Psoas muscle (tissue), 8 donors: ENCODE measurements around the gene ASTN2. TPM values are rescaled to one million over a fixed set of nuclear protein-coding genes. Genes with fewer than 3 reads are reported as not detected.
A peak's percentile ranks its signal among the peaks of the same experiment; 100 is the strongest.

Source experiments
- ATAC-seq, 4 donors: fragments of 200-7000 bp; cut with Tn5 transposase; one replicate each; pipeline ENCODE4 v1.9.1; 2020; ENCODE audit warnings: moderate library complexity in 3 of 4, mild to moderate bottlenecking in 2 of 4
- DNase-seq, 2 donors: peaks; one replicate each; pipeline ENCODE4 v3.0.0-alpha.2; 2020
- H3K27ac ChIP-seq: fragments of 200-600 bp; one replicate; pipeline ENCODE4 v1.8.0; 2022
- H3K27me3 ChIP-seq, 3 donors: fragments of 200-600 bp in 1 of 3; one replicate each; pipeline versions ENCODE4 v1.6.1 to v1.8.0; 2013 to 2022; ENCODE audit warnings: low read length in 2 of 3, mild to moderate bottlenecking in 2 of 3, moderate library complexity in 1 of 3; ENCODE audit not compliant: insufficient read depth in 3 of 3
- H3K36me3 ChIP-seq, 2 donors: fragments of 200-600 bp in 1 of 2; one replicate each; pipeline versions ENCODE4 v1.6.1 to v1.8.0; 2013 to 2022; ENCODE audit warnings: low read depth in 1 of 2, mild to moderate bottlenecking in 1 of 2, moderate library complexity in 1 of 2; ENCODE audit not compliant: insufficient read depth in 1 of 2
- H3K4me1 ChIP-seq: fragments of 200-600 bp; one replicate; pipeline ENCODE4 v1.8.0; 2022
- H3K4me3 ChIP-seq: fragments of 200-600 bp; one replicate; pipeline ENCODE4 v1.8.0; 2022; ENCODE audit warnings: mild to moderate bottlenecking
- H3K9me3 ChIP-seq: fragments of 200-600 bp; one replicate; pipeline ENCODE4 v1.8.0; 2022
- WGBS, 3 donors: extraction: QIAGEN DNeasy Blood & Tissue Kit; methylation state at CpG; one replicate each; pipeline versions ENCODE4 v1.1.6 to v1.1.7; 2013; 5-methylcytosine and 5-hydroxymethylcytosine counted together
- intact Hi-C, 2 donors: fragments of 100-400 bp; cut with DNase I; formaldehyde crosslinking; loops; one replicate each; pipeline versions ENCODE4 v1.11.0 to v1.14.2; 2022
- polyA plus RNA-seq, 3 donors: library from polyadenylated mRNA; stranded (reverse); fragments of 200-250 nt; gene quantifications; one replicate each; pipeline ENCODE4 v1.2.3, GENCODE V29; 2013
- total RNA-seq, 4 donors: library from RNA; stranded (reverse); fragmentation: NEBNext Ultra II Directional in 2 of 4; extraction: Animal tissue kit (Norgen Biotek cat#: 25700) in 2 of 4; gene quantifications; one replicate each; pipeline versions ENCODE4 v1.2.1 to v1.2.4, GENCODE V29; 2021 to 2023
- TF ChIP-seq, protein P1 (sequence below): fragments of 200-600 bp; IDR thresholded peaks from one replicate; pipeline ENCODE4 v1.8.0; 2022; ENCODE audit warnings: antibody characterized with exemption
- donor health status: healthy with polysubstance abuse.
- donor health status: DM: no; HTN: no; CAD: no; lungs with moderate emphysema.
- donor health status: Bipolar disorder and iron deficiency.
- donor health status: healthy.
- donor health status: DM: yes; HTN: yes; CAD: no.
- donor health status: DM: no; HTN: no; CAD: no.
- donor health status: DM: no; HTN: no; CAD: no.
- donor health status: DM: yes; HTN: yes; CAD: no.

The ASTN2 gene
- total and polyA plus RNA-seq, 7 donors, result 2.0 to 10.3 (median 3.3) TPM

DNA sequence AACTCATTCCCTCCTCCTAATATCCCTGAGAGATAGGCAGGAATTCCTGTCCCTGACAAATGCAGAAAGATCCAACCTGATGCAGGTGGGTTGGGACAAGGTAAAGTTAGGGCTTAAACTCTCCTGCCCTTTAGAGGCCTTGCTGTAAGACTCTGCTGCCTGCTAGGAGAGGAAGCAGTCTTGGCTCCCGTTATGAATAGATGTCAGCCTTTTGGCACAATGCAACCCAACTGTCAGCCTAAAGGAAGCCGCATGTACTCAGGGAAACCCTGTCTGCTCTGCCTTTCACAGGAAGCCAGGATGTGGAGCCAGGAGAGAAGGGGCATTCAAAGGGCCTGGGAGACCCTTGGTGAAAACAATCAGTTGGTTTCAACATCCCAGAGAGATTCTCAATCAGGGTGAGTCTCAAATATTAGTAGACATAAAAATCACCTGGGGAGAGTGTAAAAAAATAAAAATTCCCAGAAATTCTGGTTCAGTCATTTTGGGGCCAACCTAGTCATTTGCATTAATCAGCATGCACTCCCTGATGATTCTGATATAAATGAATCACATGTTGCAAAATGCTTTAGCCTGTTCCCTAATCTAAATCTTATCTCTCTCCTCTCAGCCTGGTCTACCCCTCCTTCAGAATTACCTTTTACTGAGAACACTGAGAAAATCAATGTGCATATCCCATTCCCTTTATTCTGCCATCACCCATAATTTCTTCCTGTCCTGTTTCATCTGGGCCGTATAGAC, 864.0 kb downstream of the ASTN2 start:
- intact Hi-C loops, result no loop called here
- 19 to 40% (median 35%) methylated on average over 3 of the region's 3 CpGs for WGBS, 3 donors
- Histone ChIP-seq H3K27ac (peak overlapping the region; percentile 12), H3K4me3 (no peak overlapping the region), H3K9me3 (no peaks in the 10 kb centered on the region), H3K36me3 (no peaks in the 10 kb centered on the region), H3K27me3 (no peaks in the 10 kb centered on the region), H3K4me1 (peaks cover 16% of the 10 kb centered on the region)
- TF ChIP-seq, protein P1, sequence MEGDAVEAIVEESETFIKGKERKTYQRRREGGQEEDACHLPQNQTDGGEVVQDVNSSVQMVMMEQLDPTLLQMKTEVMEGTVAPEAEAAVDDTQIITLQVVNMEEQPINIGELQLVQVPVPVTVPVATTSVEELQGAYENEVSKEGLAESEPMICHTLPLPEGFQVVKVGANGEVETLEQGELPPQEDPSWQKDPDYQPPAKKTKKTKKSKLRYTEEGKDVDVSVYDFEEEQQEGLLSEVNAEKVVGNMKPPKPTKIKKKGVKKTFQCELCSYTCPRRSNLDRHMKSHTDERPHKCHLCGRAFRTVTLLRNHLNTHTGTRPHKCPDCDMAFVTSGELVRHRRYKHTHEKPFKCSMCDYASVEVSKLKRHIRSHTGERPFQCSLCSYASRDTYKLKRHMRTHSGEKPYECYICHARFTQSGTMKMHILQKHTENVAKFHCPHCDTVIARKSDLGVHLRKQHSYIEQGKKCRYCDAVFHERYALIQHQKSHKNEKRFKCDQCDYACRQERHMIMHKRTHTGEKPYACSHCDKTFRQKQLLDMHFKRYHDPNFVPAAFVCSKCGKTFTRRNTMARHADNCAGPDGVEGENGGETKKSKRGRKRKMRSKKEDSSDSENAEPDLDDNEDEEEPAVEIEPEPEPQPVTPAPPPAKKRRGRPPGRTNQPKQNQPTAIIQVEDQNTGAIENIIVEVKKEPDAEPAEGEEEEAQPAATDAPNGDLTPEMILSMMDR, result no peak
- DNase-seq, result peak in 1 of 2 donors; percentile 23
- ATAC-seq, result peak in 1 of 4 donors; percentile 21

DNA sequence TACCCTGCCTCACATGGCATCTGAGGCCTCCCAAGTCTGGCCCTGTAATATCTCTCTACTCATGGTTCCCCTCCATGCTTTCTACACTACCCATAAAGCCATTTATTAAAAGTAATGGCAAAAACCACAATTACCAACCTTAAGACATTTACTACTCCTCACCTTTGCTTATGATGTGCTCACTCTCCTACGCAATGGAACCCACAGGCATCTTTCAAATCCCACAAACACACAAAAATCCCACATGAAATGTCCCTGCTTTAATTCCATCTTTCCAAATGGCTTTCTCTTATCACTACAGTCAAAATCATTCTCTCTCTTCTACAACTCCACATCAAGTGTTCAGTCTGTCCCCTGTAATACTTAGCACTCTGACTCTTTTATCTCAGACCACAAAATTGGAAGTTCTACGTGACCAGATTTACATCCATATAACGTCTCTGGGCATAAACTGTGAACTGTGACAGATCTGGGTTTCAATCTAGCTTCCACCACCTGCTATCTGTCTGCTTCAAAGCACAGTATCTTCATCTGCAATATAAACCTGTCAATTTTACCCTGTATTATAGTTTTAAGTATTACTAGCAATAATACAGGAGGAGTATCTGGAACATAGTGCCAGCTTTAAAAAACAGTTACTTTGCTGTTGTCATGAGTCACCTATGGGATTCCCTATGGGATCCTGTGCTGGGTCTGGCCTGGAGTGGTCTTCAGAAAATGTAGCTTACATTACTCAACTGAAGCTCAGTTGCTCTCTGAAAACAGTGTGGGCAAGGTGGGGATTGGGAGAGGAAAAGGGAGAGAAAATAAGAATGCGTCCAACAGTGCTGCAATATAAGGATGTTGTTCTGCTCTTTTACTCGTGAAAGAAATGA, 864.8 kb downstream of the ASTN2 start:
- Histone ChIP-seq H3K36me3 (no peaks in the 10 kb centered on the region), H3K9me3 (no peaks in the 10 kb centered on the region), H3K27me3 (no peaks in the 10 kb centered on the region), H3K4me1 (peaks cover 16% of the 10 kb centered on the region), H3K27ac (peak overlapping the region; percentile 11), H3K4me3 (no peak overlapping the region)
- WGBS, 3 donors, result 56 to 75% (median 71%) methylated on average over 5 of the region's 5 CpGs
- TF ChIP-seq, protein P1, result no peak
- intact Hi-C loops, result no loop called here
- DNase-seq, result no peak
- peak in 1 of 4 donors; percentile 3 for ATAC-seq

DNA sequence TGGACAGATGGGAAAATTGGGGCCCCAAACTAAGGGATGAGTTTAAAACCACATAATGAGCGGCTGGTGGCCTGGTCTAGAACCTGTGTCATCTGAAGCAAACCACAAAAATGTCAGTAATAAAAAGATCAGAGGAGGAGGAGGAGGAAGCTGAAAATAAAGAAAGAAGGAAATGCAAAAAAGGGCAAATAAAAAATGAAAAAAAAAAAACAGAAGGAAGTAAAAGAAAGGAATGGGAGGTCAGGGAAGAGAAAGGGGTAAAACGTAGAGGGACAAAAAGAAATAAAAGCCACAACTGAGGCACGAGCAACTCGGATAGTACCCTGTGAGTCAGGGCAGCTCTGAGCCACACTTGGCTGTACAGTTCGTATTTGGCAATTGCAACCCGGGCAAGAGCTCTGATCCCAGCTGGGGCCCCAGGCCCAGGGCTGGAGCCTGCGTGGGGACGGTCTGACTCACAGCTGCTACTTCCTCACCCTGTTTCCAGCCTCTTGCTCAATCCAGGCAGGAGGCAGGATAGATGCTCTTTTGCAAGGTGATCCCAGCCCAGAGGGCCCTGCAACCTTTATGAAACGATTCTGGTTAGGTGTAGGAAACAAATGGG, 865.7 kb downstream of the ASTN2 start:
- H3K9me3 ChIP-seq, result no peaks in the 10 kb centered on the region
- peak overlapping the region; percentile 11 for H3K27ac ChIP-seq
- H3K4me3 ChIP-seq, result no peak overlapping the region
- ATAC-seq (peak; percentile 97 to 99 (median 99)), DNase-seq (peak; percentile 90 to 92)
- TF ChIP-seq, protein P1, result no peak
- H3K27me3 ChIP-seq, result no peaks in the 10 kb centered on the region
- WGBS, 3 donors, result 24 to 33% (median 30%) methylated on average over 9 of the region's 9 CpGs
- intact Hi-C loops, result no loop called here
- peaks cover 16% of the 10 kb centered on the region for H3K4me1 ChIP-seq
- no peaks in the 10 kb centered on the region for H3K36me3 ChIP-seq

DNA sequence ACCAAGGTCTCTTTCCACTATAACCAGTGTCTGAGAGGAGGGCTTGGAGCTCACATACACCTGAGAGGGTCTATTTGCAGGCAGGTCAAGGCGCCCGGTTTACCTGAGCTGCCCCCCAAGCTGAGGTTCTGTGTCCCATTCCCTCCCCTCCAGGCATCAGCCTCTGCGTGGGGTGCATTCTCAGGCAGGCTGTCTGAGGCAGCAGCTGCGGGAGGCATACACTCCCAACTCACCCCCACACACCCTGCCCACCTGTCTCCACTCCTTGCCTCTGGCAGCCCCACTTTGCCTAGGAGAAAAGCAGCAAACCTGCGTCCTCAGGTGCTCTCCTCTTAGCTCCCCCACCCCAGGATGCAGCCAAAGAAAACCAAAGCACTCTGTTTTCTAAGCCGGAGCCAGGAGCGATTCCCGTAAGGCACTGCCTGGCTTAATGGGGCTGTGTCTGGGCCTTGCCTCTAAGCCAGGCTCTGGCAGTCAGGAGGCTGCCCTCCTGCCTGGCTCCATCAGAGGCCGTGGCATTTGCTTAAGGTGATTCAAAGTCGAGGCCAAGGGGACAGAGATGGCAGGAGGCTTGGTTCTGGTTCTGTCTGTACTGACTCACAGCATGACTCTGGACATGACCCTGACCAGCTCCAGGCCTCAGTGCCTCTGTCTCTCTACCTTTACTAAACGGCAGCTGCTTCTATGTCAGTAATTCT, 867.0 kb downstream of the ASTN2 start:
- Histone ChIP-seq H3K27ac (no peak overlapping the region), H3K36me3 (no peaks in the 10 kb centered on the region), H3K9me3 (no peaks in the 10 kb centered on the region), H3K4me3 (no peak overlapping the region), H3K4me1 (peaks cover 16% of the 10 kb centered on the region), H3K27me3 (no peaks in the 10 kb centered on the region)
- DNase-seq (no peak), ATAC-seq (peak in 1 of 4 donors; percentile 47)
- intact Hi-C loops, result no loop called here
- TF ChIP-seq, protein P1, result no peak
- 65 to 85% (median 70%) methylated on average over 11 of the region's 11 CpGs for WGBS, 3 donors
